SU-DHL-6 (cell line): ENCODE measurements around the gene PITX3.

Source experiments
- CTCF ChIP-seq: fragments of 200-600 bp; sonication (generic); IDR thresholded peaks from one replicate; pipeline ENCODE4 v1.5.1; 2017; ENCODE audit warnings: antibody characterized with exemption, mild to moderate bottlenecking, low read length, moderate library complexity; ENCODE audit not compliant: insufficient read depth, poor library complexity, severe bottlenecking
- EZH2phosphoT487 ChIP-seq: fragments of 200-600 bp; sonication (generic), shearing (Covaris generic); conservative IDR thresholded peaks from 2 replicates; pipeline ENCODE4 v1.6.1; 2018; ENCODE audit warnings: mild to moderate bottlenecking, antibody characterized with exemption, low read length, moderate library complexity, mixed read lengths

- TF ChIP-seq CTCF (no peak), EZH2phosphoT487 (no peak)
Measured at GRCh38 chr10:102268375-102268888, 27.1 kb upstream of the PITX3 start.
